Right hindlimb (tissue), 1 donor: ENCODE data around the gene TAC4.
"Not testable (repeated sequence)": the region's sequence is repeated elsewhere in the genome, so short reads cannot be mapped to it uniquely, and the experiment has no call there.

Source experiments
- DNase-seq: peaks from one replicate; pipeline ENCODE4 v3.0.0-alpha.2; 2018

TAC4 gene

DNA sequence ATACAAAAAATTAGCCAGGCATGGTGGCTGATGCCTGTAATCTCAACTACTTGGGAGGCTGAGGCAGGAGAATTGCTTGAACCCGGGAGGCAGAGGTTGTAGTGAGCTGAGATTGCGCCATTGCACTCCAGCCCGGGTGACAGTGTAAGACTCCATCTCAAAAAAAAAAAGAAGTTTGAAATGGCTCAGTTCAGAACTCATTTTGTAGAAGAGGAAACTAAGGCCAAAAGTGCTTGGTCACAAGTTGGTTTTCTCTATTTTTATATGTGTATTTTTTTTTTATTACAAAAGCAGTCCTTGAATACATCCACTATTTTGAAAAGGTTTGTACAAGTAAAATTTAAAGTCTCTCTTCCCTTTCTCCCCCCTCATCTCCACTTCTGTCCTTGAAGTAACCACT, 5.5 kb downstream of the TAC4 start:
- DNase-seq: no peak

DNA sequence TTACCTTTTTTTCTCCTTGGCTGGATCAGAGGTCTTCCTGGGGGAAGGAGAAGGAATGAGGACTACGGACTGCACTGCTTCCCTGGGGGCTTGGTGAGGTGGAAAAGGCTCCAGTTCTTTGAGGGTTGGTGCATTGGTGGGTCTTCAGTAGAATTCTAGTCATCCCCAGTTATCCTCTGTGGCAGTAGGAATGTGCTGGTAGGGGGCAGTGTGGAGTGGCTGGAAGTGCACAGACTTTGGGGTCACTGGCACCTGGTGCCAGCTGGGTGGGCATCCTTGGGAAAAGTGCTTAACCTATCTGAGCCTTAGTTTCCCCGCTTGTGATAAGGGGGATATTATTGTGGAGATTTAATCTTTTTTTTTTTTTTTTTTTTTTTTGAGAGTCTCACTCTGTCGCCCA, 6.3 kb downstream of the TAC4 start:
- no peak for DNase-seq

DNA sequence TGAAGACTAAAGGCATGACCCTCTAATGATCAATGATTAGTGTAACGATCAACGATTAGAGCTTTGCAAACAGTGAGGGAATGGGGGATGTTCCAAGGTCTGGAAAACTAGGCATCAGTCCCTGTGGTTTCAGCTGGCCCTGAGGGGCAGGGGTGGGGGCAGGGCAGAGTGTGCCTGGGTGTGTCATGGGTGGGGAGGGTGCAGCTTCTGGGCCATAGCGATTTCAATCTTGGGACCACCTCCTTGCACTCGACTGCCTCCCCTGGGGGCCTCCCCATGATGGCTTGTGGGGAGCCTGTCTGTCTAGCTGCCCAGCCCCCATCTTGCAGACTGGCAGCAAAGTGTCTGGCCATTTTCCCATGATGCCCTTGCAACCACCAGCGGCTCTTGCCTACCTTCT, 8.4 kb downstream of the TAC4 start:
- no peak for DNase-seq

DNA sequence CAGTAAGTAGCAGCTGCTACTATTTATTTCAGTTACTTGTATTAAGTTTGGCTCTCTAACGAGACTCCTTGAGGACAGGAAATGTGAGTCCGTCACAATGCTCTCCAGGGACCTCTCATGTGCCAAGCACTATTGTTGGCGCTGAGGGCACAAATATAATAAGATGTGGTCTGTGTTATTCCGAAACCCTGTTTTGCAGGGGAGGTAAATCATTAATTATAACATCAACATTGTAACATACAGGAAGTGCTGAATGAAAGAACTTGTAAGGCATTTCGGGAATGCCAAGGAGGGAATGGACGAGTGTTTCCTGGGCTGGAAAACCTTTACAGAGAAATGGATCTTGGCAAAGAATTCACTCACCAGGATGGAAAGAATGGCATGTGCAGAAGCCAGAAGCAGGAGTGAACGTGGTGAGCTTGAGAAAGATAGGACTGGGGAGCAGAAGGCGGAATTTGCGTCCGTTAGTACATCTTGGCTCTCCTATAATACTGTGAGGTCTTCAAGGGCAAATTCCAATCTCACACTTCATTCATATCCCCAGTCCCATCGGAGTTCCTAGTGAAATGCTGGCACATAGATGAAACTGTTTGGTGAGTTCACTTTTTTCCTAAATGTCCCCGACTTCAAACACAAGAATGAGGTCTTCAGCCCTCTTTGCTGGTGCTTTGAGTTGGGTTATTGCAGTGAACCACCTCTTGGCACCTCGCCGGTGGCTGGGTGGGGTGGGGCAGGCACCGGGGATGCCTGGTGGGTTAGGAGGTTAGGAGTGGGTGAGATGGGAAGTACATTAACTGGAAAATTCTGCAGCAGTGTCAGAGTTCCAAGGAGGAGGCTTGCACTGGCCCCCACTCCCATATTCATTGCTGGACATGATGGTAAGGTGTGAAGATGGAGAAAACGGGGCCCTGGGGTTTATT, 11.5 kb downstream of the TAC4 start:
- no peak for DNase-seq

DNA sequence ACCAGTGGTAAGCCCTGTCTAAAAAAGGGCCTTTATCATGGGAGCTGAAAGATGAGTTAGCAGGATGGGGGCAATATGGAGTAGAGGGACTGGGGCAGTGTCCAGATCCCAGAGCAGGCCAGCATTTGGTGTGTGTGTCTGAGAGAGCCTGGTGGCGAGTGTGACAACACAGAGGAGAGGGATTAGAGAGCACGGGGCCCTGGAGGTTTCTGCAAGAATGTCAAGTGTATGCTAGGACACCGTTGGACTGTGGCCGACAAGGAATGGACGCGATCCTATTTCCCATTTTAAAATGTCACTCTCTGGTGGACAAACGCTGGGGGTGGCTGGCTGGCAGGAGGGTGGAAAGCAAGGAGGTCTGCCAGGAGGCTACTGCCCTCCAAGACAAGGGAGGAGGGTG, 12.4 kb downstream of the TAC4 start:
- no peak for DNase-seq

DNA sequence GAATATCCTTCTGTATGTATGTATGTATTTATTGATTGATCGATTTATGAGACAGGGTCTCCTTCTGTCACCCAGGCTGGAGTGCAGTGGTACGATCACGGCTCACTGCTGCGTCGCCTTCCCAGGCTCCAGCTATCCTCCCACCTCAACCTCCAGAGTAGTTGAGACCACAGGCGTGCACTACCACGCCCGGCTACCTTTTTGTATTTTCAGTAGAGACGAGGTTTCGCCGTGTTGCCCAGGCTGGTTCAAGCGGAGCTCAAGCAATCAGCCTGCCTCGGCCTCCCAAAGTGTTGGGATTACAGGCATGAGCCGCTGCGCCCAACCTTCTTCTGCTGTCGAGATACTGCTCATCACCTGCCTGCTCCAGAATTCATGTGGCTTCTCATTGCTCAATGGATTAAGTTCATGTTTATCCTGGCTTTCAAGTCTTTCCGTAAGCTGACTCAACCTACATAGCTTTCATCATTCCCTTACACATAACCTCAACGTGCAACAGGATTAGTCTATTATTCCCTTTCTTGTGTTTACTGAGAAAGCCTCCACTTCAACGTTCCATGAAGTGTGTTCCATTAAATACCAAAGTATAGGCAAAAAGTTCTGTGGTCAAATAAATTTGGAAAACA, 13.6 kb downstream of the TAC4 start:
- DNase-seq: no peak

DNA sequence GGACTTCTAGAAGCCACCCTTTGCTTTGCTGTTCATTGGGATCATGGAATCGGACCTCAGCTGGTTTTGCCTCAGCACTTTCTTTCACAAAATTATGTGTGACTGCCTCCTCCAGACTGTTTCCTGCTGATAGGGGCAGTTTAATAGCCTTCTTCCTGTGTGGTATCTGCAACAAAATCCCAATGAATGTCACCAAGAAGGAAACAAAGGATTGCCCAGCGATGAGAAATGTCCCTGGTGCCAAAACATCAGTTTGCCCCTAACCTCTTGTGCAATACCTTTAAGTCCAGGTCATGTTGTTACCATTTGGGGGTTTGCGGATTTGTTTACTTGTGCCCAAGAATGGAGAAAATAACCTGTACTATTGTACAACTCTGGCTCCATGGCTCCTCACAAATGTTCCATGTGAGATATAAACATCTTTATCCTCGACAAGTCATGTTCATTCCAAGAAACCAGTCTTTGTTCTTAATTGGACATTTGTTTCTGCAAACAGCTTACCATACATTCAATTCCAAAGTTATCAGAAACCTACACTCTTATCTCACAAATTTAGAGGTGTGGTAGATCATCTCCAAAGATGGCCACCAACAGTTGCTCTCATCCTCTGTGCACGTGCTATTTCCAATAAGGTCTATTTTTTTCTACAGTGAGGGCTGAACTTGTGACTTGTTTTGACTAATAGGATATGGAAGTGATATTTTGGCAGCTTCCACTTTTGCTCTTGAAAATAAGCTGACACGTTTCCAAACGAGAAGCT, 14.8 kb downstream of the TAC4 start:
- no peak for DNase-seq

DNA sequence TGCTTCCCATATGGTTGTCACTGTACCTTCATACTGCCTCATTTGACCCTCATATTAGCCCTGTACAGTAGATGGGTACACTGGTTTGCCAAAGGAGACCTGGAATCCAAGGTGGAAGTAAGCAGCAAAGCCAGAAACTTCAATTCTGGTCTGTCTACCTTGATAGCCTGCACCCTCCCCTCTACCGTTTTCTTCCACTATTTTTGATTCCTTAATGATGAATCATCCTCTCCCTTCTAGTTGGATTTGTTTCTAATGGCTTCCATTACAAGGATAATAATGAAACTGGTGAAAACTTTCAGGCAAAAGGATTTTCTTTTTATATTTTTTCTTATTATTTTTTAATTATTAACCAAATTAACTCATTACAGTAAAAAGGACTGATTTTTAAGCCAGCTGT, 17.3 kb downstream of the TAC4 start:
- no peak for DNase-seq

DNA sequence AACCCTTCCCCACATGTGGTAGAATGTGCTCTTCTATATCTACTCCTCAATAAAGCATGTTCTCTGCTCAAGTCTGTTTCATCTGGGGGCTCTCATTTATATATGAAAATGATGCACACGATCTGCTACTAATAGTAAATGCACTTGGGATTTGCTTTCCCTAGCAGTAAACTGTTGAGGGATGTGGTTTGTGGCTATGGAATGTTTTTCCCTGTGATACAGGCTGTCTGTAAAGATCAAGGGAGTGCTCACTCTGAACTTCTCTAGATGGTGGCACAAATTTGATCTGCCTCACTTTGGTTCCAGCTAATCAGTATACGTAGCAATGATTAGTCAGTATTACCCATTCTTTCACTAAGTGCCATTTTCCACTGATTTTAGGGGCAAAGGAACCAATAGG, 18.8 kb downstream of the TAC4 start:
- DNase-seq: no peak

DNA sequence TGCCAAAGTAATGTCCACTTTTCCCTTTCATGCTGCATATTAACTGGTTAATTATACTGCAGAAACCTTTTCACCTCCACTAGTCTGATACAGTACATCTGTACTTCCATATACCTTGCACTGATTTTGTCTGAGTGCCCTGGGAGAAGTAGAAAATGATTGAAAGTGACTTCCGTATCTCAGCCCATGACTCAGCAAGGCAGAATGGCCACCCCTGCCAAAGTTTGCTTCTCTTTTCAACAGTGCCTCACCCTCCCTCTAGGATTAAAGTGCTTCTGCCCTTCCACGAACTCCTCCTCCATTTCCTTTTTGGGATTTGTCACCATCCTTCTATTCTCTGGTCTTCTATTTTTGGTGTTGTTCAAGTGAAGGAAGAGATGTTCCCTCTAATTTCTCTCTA, 19.5 kb downstream of the TAC4 start:
- not testable (repeated sequence) for DNase-seq

DNA sequence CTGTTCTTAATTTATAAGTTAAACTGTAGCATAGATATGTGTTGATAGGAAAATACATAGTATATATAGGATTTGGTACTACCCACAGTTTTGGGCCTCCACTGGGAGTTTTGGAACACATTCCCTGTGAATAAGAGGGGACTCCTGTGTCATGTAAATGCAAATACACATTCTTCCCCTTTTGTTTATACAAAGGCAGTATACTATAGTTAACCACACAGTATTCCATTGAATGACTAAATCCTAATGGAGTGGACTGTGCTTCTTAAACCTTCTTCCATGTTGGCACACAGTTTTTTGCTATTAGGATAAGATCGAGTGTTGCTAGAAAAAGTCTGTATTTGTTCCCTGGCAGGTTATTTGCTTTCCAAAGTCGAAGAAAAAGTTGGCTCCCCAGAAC, 22.2 kb downstream of the TAC4 start:
- no peak for DNase-seq

DNA sequence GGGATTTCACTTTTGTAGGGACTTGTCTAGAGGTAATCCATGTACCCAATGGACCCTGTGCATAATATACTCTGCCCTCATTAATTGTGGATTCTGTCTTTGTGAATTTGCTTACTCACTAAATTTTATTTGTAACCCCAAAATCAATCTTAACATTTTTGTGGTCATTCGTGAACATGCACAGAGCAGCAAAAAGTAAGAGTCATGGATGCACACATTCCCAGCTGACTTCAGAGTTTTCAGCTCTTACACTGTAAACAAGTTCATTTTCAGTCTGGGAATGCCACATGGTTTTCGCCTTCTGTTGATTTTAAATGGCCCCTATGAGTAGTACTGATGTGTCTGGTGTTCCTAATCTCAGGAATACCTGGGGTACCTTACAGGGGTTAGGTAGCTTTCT, 24.3 kb downstream of the TAC4 start:
- DNase-seq: no peak

DNA sequence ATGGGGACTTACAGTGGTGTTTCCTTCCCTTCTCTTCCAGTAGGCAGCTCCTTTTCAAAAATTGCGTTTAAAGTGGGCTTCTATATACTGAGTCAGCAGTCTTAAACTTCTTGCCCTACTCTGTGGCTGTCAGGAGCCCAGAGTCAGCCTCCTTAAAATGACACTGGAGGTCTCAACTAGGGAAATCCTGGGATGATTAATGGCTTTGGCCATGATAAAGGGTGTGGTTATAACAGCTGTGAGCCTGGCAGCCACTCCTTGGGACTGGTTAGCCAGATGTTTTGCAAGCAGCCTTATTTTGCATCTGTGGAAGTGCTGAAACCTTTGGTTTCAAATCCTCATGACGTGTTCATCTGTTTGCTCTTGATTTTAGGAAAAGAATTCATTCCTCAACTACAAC, 25.0 kb downstream of the TAC4 start:
- no peak for DNase-seq

DNA sequence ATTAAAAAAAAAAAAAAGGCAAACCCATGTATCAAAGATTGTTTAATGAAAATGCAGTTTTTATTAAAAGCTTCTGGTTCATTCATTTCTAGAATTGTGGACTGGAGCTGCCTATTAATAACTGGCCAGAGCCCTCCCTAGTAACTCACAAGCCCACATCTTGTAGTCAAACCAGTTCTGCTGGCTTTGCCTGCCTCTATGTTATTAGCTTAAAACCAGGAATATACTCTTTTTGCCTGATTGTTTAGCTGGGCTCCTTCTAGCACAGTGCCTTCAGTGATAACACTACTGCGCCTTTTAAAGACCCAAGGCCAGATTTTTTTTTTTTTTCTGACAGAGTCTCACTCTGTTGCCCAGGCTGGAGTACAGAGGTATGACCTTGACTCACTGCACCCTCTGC, 26.0 kb downstream of the TAC4 start:
- no peak for DNase-seq

DNA sequence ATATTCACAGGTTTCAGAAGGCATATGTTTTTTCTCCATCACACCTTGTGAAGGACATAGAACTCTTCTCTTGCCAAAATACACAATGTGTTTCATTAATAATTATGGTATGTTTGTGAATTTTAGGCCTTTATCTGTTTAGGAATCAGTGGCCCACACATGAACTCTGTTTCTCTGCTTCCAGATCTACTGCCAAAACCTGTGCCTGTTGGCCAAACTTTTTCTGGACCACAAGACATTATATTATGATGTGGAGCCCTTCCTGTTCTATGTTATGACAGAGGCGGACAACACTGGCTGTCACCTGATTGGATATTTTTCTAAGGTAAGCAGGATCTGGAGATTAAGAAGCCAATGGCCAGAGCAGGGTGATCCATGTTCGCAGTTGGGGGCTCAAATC, 26.4 kb downstream of the TAC4 start:
- no peak for DNase-seq

DNA sequence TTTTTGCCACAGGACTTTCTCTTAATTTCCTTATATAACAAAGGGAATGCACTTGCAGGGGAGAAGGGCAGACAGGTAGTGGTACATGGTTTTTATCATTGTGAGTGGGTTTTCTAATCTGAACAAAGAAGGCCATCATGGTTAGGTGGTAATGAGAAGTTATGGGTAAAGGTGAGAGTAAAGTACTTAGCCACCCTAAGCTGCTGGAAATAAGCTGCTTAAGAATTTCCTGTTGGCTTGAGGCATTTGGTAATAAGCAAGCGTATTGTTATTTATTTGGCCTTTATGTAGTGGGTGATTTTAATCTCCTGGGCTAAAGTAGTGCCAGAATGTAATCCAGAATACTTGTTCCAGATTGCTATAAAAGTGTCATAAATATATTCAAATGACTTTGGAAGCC, 27.1 kb downstream of the TAC4 start:
- no peak for DNase-seq

DNA sequence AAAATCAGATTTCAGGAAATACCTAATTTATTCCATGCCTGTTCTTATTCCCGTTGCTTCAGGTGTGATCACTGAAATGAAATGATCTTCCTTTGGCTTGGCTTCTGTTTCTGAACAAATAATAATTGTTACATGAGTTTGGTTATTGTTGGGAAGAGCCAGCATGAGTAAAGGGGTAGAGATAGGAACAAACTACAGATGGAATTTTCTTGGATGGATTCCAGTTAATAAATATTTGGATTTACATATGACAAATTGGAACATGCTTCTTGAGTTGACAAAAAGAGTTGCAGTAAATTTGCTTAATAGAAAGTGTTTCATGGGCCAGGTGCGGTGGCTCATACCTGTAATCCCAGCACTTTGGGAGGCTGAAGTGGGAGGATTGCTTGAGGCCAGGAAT, 28.2 kb downstream of the TAC4 start:
- DNase-seq: no peak

DNA sequence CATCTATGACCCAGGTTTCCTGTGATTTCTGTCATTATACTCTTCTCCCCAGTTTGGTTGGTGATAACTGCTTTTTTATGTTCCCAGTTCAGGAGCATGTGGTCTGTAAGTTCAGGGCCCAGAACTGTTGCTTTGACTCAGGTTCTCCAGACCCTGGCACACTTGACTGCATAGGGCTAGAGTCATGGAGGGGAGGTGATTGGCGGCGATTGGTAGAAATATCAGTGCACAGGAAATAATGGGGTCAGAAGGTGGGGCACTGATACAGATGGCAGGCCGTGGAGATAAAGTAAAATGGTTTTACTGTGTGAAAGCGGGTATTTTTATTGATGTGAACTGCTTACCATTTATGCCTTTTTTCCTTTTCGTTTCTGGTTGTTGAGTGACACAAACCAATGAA, 28.7 kb downstream of the TAC4 start:
- DNase-seq: no peak

DNA sequence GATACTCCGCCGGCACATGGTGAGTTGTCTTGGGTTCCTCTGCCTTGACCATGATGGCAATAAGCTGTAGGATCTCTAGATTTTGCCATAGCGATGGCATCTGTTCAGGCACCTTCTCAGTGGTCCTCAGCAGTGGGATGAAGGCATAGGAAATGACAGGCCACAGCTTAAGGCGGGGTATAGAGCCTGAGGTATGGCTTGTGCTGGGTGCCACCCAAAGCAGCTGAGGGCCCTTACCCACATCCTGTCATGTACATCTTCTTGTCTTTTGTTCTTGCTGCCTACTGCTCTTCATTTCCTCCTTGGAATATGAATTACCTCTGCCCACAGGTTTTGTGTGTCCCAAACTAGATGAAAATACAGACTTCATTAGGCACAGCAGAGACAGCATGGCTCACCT, 29.9 kb downstream of the TAC4 start:
- no peak for DNase-seq

DNA sequence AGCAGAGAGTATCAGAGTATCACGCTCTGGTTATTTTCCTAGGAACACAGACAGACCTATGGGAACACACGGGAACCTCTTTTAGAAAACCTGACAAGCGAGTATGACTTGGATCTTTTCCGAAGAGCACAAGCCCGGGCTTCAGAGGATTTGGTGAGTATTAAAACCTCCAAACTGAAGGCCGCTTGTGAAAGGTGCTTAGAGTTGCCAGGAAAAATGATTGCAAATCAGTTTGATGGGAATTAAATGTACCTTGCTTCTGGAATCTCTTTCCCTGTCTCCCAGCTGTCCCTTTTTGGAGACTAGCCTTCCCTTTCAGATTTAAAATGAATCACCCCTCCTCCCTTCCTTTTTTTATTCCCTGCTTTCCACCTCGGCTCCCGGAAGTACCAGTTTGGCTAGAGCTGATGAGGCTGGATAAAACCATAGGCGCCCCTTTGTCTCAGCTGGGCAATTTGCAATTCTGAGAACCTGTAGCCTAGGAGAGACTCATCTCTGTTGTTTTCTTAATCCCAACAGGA, 32.0 kb downstream of the TAC4 start:
- no peak for DNase-seq

DNA sequence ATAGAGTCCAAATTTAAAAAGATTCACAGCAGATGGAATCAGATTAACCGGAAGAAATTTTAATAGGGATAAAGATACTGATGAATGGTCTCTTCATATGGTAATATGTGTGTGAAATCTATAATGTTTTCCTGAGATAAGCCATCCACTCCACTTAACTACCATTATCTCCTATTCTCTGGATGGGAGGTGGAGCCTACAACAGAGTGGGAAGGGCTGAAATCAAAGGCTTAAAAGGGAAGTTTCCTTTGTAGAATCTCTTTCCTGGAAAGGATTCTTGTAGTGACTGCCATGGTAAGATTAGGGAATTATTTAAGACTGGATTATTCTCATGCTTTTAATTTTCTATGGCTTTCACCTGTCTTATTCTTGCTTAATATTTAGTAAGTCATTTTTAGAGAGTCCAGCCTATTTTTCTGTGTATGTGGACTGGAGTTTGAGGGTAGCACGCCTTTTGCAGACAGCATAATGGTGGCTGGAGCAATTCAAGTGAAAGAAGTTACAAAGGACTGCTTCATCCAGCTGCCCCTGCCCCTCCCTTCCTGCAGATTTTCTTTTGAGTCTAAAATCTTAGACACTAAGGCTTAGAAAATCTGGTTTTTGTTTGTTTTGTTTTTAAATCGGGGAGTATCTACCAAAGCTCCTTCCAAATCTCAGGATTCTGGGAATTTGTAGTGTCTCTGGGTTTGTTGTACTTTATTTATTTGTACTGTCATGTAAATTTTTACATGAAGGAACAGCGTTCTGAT, 32.9 kb downstream of the TAC4 start:
- no peak for DNase-seq

DNA sequence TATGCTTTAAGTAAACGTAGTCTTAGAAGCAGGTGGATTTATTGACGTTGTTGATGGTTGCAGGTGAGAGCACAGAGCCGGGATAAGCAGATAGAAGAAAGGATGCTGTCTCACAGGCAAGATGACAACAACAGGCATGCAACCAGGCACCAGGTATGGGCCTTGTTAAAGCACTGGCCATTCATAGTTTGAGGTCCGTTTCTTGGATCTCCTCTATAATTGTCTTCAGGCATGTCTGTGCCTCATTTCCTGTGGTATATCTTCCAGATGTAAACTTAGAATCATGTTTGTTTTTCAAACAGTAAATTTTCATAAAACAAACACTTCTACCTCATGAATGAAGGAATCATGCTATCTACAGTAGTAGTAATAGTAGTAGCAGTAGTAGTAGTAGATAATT, 38.8 kb downstream of the TAC4 start:
- DNase-seq: no peak

DNA sequence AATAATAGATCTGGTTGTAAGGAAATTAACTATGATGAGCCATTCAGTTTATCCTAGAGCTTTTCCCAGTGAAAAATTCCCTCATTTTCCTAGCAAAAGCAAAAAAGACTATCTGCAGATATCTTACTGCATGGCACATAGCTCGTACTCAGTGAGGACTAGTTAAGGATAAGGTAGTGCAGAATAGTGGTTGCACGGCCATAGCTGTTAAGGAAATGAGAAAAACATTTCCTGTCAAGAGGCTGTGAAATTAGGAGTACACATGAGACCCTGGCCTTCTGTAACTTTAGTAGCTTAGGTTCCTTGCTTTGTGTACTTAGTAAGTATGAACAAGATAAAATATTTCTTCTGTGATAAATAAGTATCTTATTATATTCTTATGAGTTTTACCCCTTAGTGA, 49.1 kb downstream of the TAC4 start:
- no peak for DNase-seq
